NOMO-1 (cell line): Measurements from ENCODE around the gene FBP2.

Experiments
- DNase-seq, 2 experiments: peaks; one replicate each; lab custom pipeline; 2025; ENCODE audit not compliant: unreplicated experiment in 2 of 2; lab: John Stamatoyannopoulos, UW

Gene FBP2

GRCh38 chr9:94511134-94511954, 82.3 kb downstream of the FBP2 start:
- DNase-seq, result no peak
